Uterus (tissue), 2 donors: ENCODE measurements around the gene VAT1.

Experiments used
- CTCF ChIP-seq, 4 experiments: fragments of 200-600 bp in 2 of 4; fragments of 450-650 bp in 2 of 4; sonication (generic) in 2 of 4; IDR thresholded peaks; one replicate each; pipeline ENCODE4 v1.5.1; 2016 to 2019; ENCODE audit warnings: antibody characterized with exemption in 4 of 4, mild to moderate bottlenecking in 2 of 4, moderate library complexity in 1 of 4
- POLR2A ChIP-seq, 2 donors: fragments of 450-650 bp; IDR thresholded peaks; one replicate each; pipeline ENCODE4 v1.6.1; 2016; ENCODE audit warnings: antibody characterized with exemption in 2 of 2, mild to moderate bottlenecking in 1 of 2, moderate library complexity in 1 of 2

DNA sequence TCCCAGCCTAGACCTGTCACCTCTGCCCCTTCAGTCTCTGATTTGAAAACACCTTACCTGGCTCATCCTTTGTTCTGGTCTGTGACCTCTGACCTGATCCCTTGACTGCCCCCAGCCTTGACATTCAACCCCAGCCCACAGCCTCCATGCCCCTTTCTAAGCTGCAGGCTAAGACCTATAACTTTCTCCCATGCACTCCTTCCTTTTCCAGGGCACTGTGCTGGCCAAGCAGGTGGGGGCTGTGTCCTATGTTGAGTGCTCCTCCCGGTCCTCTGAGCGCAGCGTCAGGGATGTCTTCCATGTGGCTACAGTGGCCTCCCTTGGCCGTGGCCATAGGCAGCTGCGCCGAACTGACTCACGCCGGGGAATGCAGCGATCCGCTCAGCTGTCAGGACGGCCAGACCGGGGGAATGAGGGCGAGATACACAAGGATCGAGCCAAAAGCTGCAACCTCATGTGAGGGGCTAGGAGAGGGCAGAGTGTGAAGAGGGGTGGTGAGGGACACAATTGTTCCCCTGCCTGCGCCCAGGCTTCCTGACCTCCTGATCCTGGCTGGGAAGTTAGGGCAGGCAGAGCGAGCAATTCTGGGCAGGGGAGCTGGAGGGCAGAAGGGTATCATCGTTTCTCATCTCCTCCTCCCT is 6.2 kb upstream of the VAT1 start:
- no peak for TF ChIP-seq CTCF (IDR thresholded peaks at IDR 0.05)
- no peak for TF ChIP-seq POLR2A (IDR thresholded peaks at IDR 0.05)
